Psoas muscle (tissue), 8 donors: ENCODE data around the gene POLN. TPM values are rescaled to one million over a fixed set of nuclear protein-coding genes. Genes with fewer than 3 reads are reported as not detected.

Experiments
- ATAC-seq, 4 donors: fragments of 200-7000 bp; cut with Tn5 transposase; one replicate each; pipeline ENCODE4 v1.9.1; 2020; ENCODE audit warnings: moderate library complexity in 3 of 4, mild to moderate bottlenecking in 2 of 4
- DNase-seq, 2 donors: peaks; one replicate each; pipeline ENCODE4 v3.0.0-alpha.2; 2020
- H3K27ac ChIP-seq: fragments of 200-600 bp; one replicate; pipeline ENCODE4 v1.8.0; 2022
- H3K27me3 ChIP-seq, 3 donors: fragments of 200-600 bp in 1 of 3; one replicate each; pipeline versions ENCODE4 v1.6.1 to v1.8.0; 2013 to 2022; ENCODE audit warnings: low read length in 2 of 3, mild to moderate bottlenecking in 2 of 3, moderate library complexity in 1 of 3; ENCODE audit not compliant: insufficient read depth in 3 of 3
- H3K36me3 ChIP-seq, 2 donors: fragments of 200-600 bp in 1 of 2; one replicate each; pipeline versions ENCODE4 v1.6.1 to v1.8.0; 2013 to 2022; ENCODE audit warnings: low read depth in 1 of 2, mild to moderate bottlenecking in 1 of 2, moderate library complexity in 1 of 2; ENCODE audit not compliant: insufficient read depth in 1 of 2
- H3K4me1 ChIP-seq: fragments of 200-600 bp; one replicate; pipeline ENCODE4 v1.8.0; 2022
- H3K4me3 ChIP-seq: fragments of 200-600 bp; one replicate; pipeline ENCODE4 v1.8.0; 2022; ENCODE audit warnings: mild to moderate bottlenecking
- H3K9me3 ChIP-seq: fragments of 200-600 bp; one replicate; pipeline ENCODE4 v1.8.0; 2022
- CTCF ChIP-seq: fragments of 200-600 bp; IDR thresholded peaks from one replicate; pipeline ENCODE4 v1.8.0; 2022; ENCODE audit warnings: antibody characterized with exemption
- WGBS, 3 donors: extraction: QIAGEN DNeasy Blood & Tissue Kit; methylation state at CpG; one replicate each; pipeline versions ENCODE4 v1.1.6 to v1.1.7; 2013; 5-methylcytosine and 5-hydroxymethylcytosine counted together
- intact Hi-C, 2 donors: fragments of 100-400 bp; cut with DNase I; formaldehyde crosslinking; loops; one replicate each; pipeline versions ENCODE4 v1.11.0 to v1.14.2; 2022
- polyA plus RNA-seq, 3 donors: library from polyadenylated mRNA; stranded (reverse); fragments of 200-250 nt; gene quantifications; one replicate each; pipeline ENCODE4 v1.2.3, GENCODE V29; 2013
- total RNA-seq, 4 donors: library from RNA; stranded (reverse); fragmentation: NEBNext Ultra II Directional in 2 of 4; extraction: Animal tissue kit (Norgen Biotek cat#: 25700) in 2 of 4; gene quantifications; one replicate each; pipeline versions ENCODE4 v1.2.1 to v1.2.4, GENCODE V29; 2021 to 2023
- donor health status: healthy with polysubstance abuse.
- donor health status: DM: no; HTN: no; CAD: no; lungs with moderate emphysema.
- donor health status: Bipolar disorder and iron deficiency.
- donor health status: healthy.
- donor health status: DM: yes; HTN: yes; CAD: no.
- donor health status: DM: no; HTN: no; CAD: no.
- donor health status: DM: no; HTN: no; CAD: no.
- donor health status: DM: yes; HTN: yes; CAD: no.

Gene POLN
- total and polyA plus RNA-seq, 7 donors = 0.44 to 3.0 (median 0.95) TPM

DNA sequence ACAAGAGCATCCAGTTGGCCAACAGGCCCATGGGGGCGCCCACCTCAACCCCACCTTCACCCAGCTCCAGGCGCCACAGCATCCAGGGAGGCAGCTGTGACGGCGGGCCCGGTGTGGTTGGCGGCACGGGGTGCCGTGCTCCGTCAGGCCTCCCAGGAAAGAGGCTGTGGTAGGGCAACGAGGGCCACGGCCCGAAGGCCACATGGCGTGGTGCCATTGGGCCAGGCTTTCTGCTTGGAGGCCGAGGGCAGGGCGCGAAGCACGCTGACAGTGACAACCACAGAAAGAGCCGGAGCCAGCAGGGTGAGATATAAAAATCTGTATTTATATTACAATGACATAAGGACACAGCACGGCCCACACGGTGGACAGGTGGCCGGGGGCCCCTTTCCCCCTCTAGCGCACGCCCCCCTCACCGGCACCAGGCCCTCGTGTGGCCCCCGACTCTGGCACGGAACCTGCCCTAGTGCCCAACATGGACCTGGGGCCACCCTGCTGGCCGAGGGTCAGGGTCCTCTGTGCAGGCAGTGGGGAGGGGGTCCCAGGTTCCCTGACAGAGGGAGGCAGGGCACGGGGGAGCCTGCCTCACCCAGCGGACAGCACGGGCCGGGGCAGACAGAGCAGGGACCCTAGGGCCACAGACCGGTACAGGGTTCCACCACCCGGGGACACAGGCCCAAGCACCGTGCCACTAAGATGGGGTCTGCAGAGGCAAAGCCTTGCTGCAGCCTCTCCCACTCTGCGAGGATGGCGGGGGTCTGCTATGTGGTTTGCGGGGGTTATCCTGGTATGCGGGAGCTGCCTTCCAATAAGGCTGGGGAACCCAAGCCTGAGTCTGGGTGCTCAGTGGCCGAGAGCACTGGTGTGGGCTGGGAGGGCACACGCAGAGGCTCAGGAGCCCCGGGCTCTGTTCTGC lies 5.5 kb upstream of the POLN start:
- H3K36me3 ChIP-seq = peaks cover 0 to 49% of the 10 kb centered on the region in 2 donors
- no peak overlapping the region for H3K27ac ChIP-seq
- H3K4me1 ChIP-seq = peaks cover 13% of the 10 kb centered on the region
- no peaks in the 10 kb centered on the region for H3K9me3 ChIP-seq
- ATAC-seq (peak in 1 of 4 donors; percentile 8), DNase-seq (peak; percentile 17 to 48)
- 77 to 83% (median 83%) methylated on average over 39 to 42 of the region's 42 CpGs for WGBS, 3 donors
- no peak for TF ChIP-seq CTCF
- no peaks in the 10 kb centered on the region for H3K27me3 ChIP-seq
- intact Hi-C loops = no loop called here
- H3K4me3 ChIP-seq = no peak overlapping the region

DNA sequence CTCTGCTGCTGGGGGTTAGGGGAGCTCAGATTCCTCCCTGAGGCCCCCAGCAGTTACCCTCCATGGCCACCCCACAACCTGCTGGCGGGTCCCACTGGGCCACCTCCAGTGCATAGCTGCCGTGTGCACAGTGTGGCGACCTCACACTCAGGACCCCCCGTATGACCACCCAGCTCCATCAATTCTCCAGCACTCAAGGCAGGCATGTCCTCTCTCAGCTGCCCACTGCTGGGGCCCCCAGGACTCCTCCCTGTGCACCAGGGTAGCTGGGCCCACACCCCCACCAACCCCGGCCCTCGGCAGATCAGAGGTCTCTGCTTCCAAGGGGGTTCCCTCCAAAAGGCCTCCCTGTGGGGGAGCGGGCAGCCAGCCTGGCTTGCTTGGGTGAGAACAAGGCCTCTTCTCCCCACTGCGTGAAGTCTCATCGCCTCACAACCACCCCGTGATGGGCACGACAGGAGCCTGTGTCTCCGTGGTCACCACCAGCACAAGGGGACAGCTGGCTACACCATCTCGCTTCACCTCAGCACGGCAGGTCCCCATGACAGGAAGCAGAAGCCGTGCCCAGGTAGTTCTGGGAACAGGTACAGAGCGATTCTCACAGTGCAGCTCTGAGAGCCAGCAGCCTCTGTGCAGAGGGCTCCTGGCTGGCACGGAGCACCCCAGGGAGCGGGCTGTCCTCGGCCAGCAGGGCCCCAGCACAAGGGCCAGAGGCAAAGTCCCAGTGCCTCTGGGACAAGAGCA lies 4.6 kb upstream of the POLN start:
- H3K9me3 ChIP-seq = no peaks in the 10 kb centered on the region
- TF ChIP-seq CTCF = no peak
- H3K36me3 ChIP-seq = peaks cover 0 to 41% of the 10 kb centered on the region in 2 donors
- H3K27ac ChIP-seq = no peak overlapping the region
- intact Hi-C loops = no loop called here
- H3K27me3 ChIP-seq = no peaks in the 10 kb centered on the region
- peak in 1 of 2 donors; percentile 51 for DNase-seq
- whole genome bisulfite sequencing, 3 donors = 84 to 92% (median 86%) methylated on average over 19 of the region's 19 CpGs
- no peak for ATAC-seq
- H3K4me3 ChIP-seq = no peak overlapping the region
- peaks cover 13% of the 10 kb centered on the region for H3K4me1 ChIP-seq

DNA sequence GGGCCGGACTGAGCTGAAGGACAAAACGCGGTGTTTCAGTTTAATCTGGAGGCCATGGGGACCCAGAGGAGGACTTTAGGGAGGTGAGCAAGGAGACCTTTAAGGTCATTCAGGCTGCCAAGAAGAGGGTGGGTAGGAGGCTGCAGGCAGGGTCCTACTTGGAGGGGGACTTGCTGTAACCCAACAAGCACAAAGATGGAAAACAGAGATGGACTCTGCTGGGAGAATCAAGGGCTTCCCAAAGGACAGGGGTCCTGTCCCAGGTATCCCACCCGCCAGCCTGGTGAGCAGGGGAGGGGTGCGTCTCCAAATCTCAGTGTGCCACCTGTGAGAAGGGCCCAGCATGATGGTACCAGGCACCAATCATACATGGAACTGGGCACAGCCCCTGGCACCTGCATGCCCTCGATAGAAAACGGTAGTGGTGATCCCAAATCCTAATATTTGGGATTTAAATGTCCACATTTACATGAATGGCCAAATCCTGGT lies 3.9 kb upstream of the POLN start:
- no peaks in the 10 kb centered on the region for H3K9me3 ChIP-seq
- WGBS, 3 donors = 62 to 78% (median 68%) methylated on average over 7 of the region's 7 CpGs
- no peak for TF ChIP-seq CTCF
- no peaks in the 10 kb centered on the region for H3K27me3 ChIP-seq
- intact Hi-C loops = no loop called here
- no peak overlapping the region for H3K4me3 ChIP-seq
- H3K36me3 ChIP-seq = peaks cover 0 to 34% of the 10 kb centered on the region in 2 donors
- H3K27ac ChIP-seq = no peak overlapping the region
- ATAC-seq (no peak), DNase-seq (no peak)
- H3K4me1 ChIP-seq = peaks cover 17% of the 10 kb centered on the region

GRCh38 chr4:2245057-2245786 lies 3.3 kb upstream of the POLN start:
- H3K27ac ChIP-seq = peak overlapping the region; percentile 23
- DNase-seq (peak in 1 of 2 donors; percentile 50), ATAC-seq (no peak)
- peaks cover 0 to 29% of the 10 kb centered on the region in 2 donors for H3K36me3 ChIP-seq
- TF ChIP-seq CTCF = no peak
- 53 to 60% (median 54%) methylated on average over 7 of the region's 7 CpGs for WGBS, 3 donors
- intact Hi-C loops = no loop called here
- H3K27me3 ChIP-seq = no peaks in the 10 kb centered on the region
- H3K4me3 ChIP-seq = no peak overlapping the region
- H3K9me3 ChIP-seq = no peaks in the 10 kb centered on the region
- peaks cover 23% of the 10 kb centered on the region for H3K4me1 ChIP-seq
